ENCODE data around the gene FKBP6.

The FKBP6 gene

DNA sequence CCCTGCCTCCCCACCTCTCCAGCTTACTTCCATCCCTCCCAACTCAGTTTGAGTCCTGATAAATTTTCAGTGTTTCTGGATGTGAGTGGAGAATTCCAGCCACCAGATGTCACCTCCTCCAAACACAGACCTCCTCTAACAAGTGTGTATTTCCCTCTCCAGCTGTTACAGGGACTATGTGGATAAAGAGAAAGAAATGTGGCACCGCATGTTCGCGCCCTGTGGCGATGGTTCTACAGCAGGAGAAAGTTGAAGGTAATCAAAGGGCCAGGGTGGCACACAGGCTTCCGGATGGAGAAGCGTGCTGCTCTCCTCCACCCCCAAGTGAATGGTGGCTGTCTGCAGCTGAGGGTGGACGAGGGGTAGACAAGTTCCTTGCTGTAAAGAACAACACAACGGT, 14.7 kb downstream of the FKBP6 start:
- Histone ChIP-seq H3K36me3 (replicated peaks; ENCODE audit: insufficient read depth, low read length) (no peaks in the 10 kb centered on the region), H3K9me3 (replicated peaks; ENCODE audit: insufficient read depth, low read length) (no peaks in the 10 kb centered on the region), H3K27me3 (replicated peaks; ENCODE audit: insufficient read depth, low read length) (no peaks in the 10 kb centered on the region), H3K9me2 (replicated peaks; ENCODE audit: insufficient read depth, low read length) (no peaks in the 10 kb centered on the region), H3K27ac (ENCODE audit: low read length) (no peak overlapping the region), H4K20me1 (ENCODE audit: insufficient read depth, low read length) (no peaks in the 10 kb centered on the region), H3K4me2 (ENCODE audit: low read depth, low read length) (no peak overlapping the region), H2AFZ (ENCODE audit: low read length) (no peak overlapping the region), H3K4me3 (ENCODE audit: low read length) (no peak overlapping the region), H3F3A (ENCODE audit: insufficient read depth, low read length) (no peaks in the 10 kb centered on the region), H3K4me1 (ENCODE audit: low read length) (peaks cover 6% of the 10 kb centered on the region; the same call in 1 of the 2 replicates), H3K9ac (ENCODE audit: low read length) (no peak overlapping the region), H3K79me2 (ENCODE audit: low read length) (no peaks in the 10 kb centered on the region)
- no peak for DNase-seq
- no peak for TF ChIP-seq EZH2 (optimal IDR thresholded peaks at IDR 0.05; ENCODE audit: low read depth, low read length)
- TF ChIP-seq, protein P1, sequence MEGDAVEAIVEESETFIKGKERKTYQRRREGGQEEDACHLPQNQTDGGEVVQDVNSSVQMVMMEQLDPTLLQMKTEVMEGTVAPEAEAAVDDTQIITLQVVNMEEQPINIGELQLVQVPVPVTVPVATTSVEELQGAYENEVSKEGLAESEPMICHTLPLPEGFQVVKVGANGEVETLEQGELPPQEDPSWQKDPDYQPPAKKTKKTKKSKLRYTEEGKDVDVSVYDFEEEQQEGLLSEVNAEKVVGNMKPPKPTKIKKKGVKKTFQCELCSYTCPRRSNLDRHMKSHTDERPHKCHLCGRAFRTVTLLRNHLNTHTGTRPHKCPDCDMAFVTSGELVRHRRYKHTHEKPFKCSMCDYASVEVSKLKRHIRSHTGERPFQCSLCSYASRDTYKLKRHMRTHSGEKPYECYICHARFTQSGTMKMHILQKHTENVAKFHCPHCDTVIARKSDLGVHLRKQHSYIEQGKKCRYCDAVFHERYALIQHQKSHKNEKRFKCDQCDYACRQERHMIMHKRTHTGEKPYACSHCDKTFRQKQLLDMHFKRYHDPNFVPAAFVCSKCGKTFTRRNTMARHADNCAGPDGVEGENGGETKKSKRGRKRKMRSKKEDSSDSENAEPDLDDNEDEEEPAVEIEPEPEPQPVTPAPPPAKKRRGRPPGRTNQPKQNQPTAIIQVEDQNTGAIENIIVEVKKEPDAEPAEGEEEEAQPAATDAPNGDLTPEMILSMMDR (IDR thresholded peaks at IDR 0.05; ENCODE audit: low read length) = no peak
- TF ChIP-seq EZH2phosphoT487 (IDR thresholded peaks at IDR 0.05; ENCODE audit: low read length) = no peak

DNA sequence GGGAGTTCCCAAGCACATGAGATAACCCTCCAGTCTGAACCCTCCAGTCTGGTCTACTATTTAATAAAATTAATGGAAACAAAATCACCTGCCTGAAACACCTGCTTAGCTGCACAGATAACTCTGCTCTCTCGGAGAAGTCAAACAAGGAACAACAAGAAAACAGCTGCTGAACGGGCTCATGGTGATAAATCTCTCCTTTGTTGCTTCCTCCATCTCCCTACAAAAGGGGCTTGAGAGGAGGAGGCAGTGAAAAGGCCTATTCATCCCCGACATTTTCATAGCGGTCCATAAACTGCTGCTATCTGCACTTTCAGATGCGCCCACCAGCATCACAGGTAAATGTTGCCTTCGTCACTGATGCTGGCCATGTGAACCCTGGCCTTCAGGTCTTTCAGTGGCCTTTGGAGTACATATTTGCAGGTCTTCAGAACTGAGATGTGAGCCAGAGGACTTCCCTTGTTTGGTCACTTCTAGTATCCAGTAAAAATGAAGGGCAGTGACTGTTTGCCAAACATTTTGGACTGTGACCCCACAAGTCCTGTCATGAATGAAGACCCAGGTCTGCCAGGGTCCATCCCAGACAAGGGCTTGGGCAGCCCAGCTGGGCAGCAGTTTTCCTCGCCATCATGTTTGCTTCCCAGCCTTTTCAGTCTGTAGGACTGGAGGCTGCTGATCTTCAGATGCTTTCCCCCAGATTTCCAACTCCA, 15.9 kb downstream of the FKBP6 start:
- no peaks in the 10 kb centered on the region for H3K36me3 ChIP-seq (replicated peaks; ENCODE audit: insufficient read depth, low read length)
- H3K9ac ChIP-seq (ENCODE audit: low read length) = no peak overlapping the region
- H3F3A ChIP-seq (ENCODE audit: insufficient read depth, low read length) = no peaks in the 10 kb centered on the region
- H4K20me1 ChIP-seq (ENCODE audit: insufficient read depth, low read length) = no peaks in the 10 kb centered on the region
- no peak overlapping the region for H2AFZ ChIP-seq (ENCODE audit: low read length)
- no peaks in the 10 kb centered on the region for H3K9me3 ChIP-seq (replicated peaks; ENCODE audit: insufficient read depth, low read length)
- no peaks in the 10 kb centered on the region for H3K79me2 ChIP-seq (ENCODE audit: low read length)
- TF ChIP-seq, protein P1 (IDR thresholded peaks at IDR 0.05; ENCODE audit: low read length) = no peak
- no peak for TF ChIP-seq EZH2 (optimal IDR thresholded peaks at IDR 0.05; ENCODE audit: low read depth, low read length)
- H3K27ac ChIP-seq (ENCODE audit: low read length) = no peak overlapping the region
- no peak for DNase-seq
- peaks cover 6% of the 10 kb centered on the region; the same call in 1 of the 2 replicates for H3K4me1 ChIP-seq (ENCODE audit: low read length)
- no peaks in the 10 kb centered on the region for H3K27me3 ChIP-seq (replicated peaks; ENCODE audit: insufficient read depth, low read length)
- H3K9me2 ChIP-seq (replicated peaks; ENCODE audit: insufficient read depth, low read length) = no peaks in the 10 kb centered on the region
- no peak overlapping the region for H3K4me3 ChIP-seq (ENCODE audit: low read length)
- H3K4me2 ChIP-seq (ENCODE audit: low read depth, low read length) = no peak overlapping the region

DNA sequence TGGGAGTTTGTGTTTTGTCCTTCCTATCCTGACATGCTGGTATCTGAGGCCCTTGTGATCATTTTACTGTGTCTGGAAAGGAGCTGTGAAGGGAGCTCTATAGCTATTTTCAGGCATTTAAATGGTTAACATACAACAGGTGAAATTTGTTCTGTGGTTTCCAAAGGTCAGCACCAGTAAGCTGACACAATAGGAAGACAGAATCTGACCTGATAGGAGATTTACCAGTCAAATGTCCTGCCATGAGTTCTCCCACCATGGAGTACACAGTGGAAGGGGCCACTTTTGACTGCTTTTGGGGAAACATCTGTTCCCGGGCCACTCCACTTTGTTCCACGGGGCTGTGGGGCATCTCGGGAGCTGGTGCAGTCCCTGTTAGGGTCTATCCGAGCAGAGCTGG, 17.6 kb downstream of the FKBP6 start:
- H3K27me3 ChIP-seq (replicated peaks; ENCODE audit: insufficient read depth, low read length) = no peaks in the 10 kb centered on the region
- TF ChIP-seq, protein P1 (IDR thresholded peaks at IDR 0.05; ENCODE audit: low read length) = no peak
- TF ChIP-seq EZH2 (optimal IDR thresholded peaks at IDR 0.05; ENCODE audit: low read depth, low read length) (no peak), EZH2phosphoT487 (IDR thresholded peaks at IDR 0.05; ENCODE audit: low read length) (no peak)
- H2AFZ ChIP-seq (ENCODE audit: low read length) = no peak overlapping the region

More for the DNA sequence above, 17.6 kb downstream of the FKBP6 start:
- no peak overlapping the region for H3K4me2 ChIP-seq (ENCODE audit: low read depth, low read length)
- H3K9me2 ChIP-seq (replicated peaks; ENCODE audit: insufficient read depth, low read length) = no peaks in the 10 kb centered on the region
- no peaks in the 10 kb centered on the region for H3K79me2 ChIP-seq (ENCODE audit: low read length)
- no peaks in the 10 kb centered on the region for H3K36me3 ChIP-seq (replicated peaks; ENCODE audit: insufficient read depth, low read length)
- H3K4me3 ChIP-seq (ENCODE audit: low read length) = no peak overlapping the region
- no peak overlapping the region for H3K27ac ChIP-seq (ENCODE audit: low read length)
- peaks cover 6% of the 10 kb centered on the region; the same call in 1 of the 2 replicates for H3K4me1 ChIP-seq (ENCODE audit: low read length)
- H3F3A ChIP-seq (ENCODE audit: insufficient read depth, low read length) = no peaks in the 10 kb centered on the region
- H4K20me1 ChIP-seq (ENCODE audit: insufficient read depth, low read length) = no peaks in the 10 kb centered on the region
- DNase-seq = no peak
- no peaks in the 10 kb centered on the region for H3K9me3 ChIP-seq (replicated peaks; ENCODE audit: insufficient read depth, low read length)
- no peak overlapping the region for H3K9ac ChIP-seq (ENCODE audit: low read length)
